Effector memory CD8-positive, alpha-beta T cell (primary cell): Measurements from ENCODE around the gene SLC26A5.

Experiments used
- ATAC-seq: fragments of 150-1000 bp; cut with Tn5 transposase; replicated peaks from 2 replicates; pipeline ENCODE4 v1.10.0; 2021; ENCODE audit warnings: mild to moderate bottlenecking, moderate library complexity
- DNase-seq, 3 experiments: peaks; one replicate each; pipeline ENCODE4 v3.0.0; 2021
- H3K27ac Mint-ChIP-seq, 2 donors: one replicate each; pipeline ENCODE4 v1.8.0; 2022; ENCODE audit warnings: mild to moderate bottlenecking in 2 of 2, mixed read lengths in 2 of 2, moderate library complexity in 2 of 2
- H3K27me3 Mint-ChIP-seq, 2 donors: one replicate each; pipeline ENCODE4 v1.8.0; 2022; ENCODE audit warnings: mixed read lengths in 2 of 2
- H3K36me3 Mint-ChIP-seq: one replicate; pipeline ENCODE4 v1.8.0; 2022; ENCODE audit warnings: mild to moderate bottlenecking, moderate library complexity, mixed read lengths; ENCODE audit not compliant: insufficient read depth
- H3K4me1 Mint-ChIP-seq, 2 donors: one replicate each; pipeline ENCODE4 v1.8.0; 2022; ENCODE audit warnings: low read depth in 2 of 2, mixed read lengths in 2 of 2
- H3K4me3 Mint-ChIP-seq, 2 donors: one replicate each; pipeline ENCODE4 v1.8.0; 2022; ENCODE audit warnings: mild to moderate bottlenecking in 2 of 2, mixed read lengths in 2 of 2, moderate library complexity in 2 of 2
- H3K9me3 Mint-ChIP-seq, 2 donors: one replicate each; pipeline ENCODE4 v1.8.0; 2022; ENCODE audit warnings: mixed read lengths in 2 of 2

Gene SLC26A5

GRCh38 chr7:103391976-103392375 lies 54.0 kb downstream of the SLC26A5 start:
- DNase-seq: no peak

GRCh38 chr7:103391150-103391549 lies 54.9 kb downstream of the SLC26A5 start:
- H3K27me3 Mint-ChIP-seq: peaks cover 28 to 56% of the 10 kb centered on the region in 2 donors
- H3K4me3 Mint-ChIP-seq: no peak overlapping the region
- no peaks in the 10 kb centered on the region for H3K9me3 Mint-ChIP-seq
- DNase-seq (no peak), ATAC-seq (no peak)
- peaks cover 2% of the 10 kb centered on the region for H3K36me3 Mint-ChIP-seq
- H3K27ac Mint-ChIP-seq: no peak overlapping the region
- no peaks in the 10 kb centered on the region for H3K4me1 Mint-ChIP-seq

More at GRCh38 chr7:103391976-103392375, 54.0 kb downstream of the SLC26A5 start:
- H3K4me1 Mint-ChIP-seq: no peaks in the 10 kb centered on the region
- no peak overlapping the region for H3K27ac Mint-ChIP-seq
- H3K27me3 Mint-ChIP-seq: peaks cover 34 to 56% of the 10 kb centered on the region in 2 donors
- H3K4me3 Mint-ChIP-seq: no peak overlapping the region
- no peak for ATAC-seq
- peaks cover 2% of the 10 kb centered on the region for H3K36me3 Mint-ChIP-seq
- H3K9me3 Mint-ChIP-seq: no peaks in the 10 kb centered on the region

- ATAC-seq (no peak), DNase-seq (no peak)
- Mint-ChIP-seq H3K9me3 (no peaks in the 10 kb centered on the region), H3K27me3 (peaks cover 22 to 41% of the 10 kb centered on the region in 2 donors), H3K27ac (no peak overlapping the region), H3K4me3 (no peak overlapping the region), H3K4me1 (no peaks in the 10 kb centered on the region), H3K36me3 (peaks cover 2% of the 10 kb centered on the region)
Measured at GRCh38 chr7:103389263-103389662, 56.7 kb downstream of the SLC26A5 start.

DNA sequence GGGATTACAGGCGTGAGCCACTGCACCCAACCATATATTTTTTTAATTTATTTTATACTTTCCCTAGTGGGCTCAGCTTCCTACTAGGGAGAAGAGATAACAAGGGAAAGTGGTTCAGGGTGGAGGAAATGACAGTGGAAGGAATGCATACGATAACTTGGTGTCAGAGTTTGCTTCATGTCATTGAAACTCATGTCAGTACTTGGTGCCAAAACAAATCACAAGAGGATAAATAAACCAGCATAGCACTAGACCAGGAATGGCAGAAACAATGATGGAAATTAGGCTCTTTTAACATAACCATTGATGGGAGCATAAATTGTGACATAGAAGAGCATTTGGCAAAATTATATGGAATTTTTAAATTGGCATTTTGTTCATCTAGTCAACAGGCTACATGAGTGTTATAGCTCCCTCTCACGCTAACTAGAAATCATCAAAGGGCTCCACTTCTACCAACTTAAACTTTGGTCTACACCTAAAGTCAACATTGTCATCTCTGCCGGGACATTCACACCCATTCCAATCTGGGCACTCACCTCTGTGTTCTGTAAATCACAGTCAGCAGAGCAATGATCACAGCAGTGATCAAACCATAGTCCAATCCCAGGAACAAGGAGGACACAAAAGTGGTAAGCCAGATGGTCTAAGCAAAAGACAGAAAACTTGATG lies 57.4 kb downstream of the SLC26A5 start:
- Mint-ChIP-seq H3K4me1 (no peaks in the 10 kb centered on the region), H3K9me3 (no peaks in the 10 kb centered on the region), H3K27me3 (peaks cover 22 to 41% of the 10 kb centered on the region in 2 donors), H3K4me3 (no peak overlapping the region), H3K27ac (no peak overlapping the region), H3K36me3 (peaks cover 2% of the 10 kb centered on the region)
- DNase-seq: no peak
- no peak for ATAC-seq

DNA sequence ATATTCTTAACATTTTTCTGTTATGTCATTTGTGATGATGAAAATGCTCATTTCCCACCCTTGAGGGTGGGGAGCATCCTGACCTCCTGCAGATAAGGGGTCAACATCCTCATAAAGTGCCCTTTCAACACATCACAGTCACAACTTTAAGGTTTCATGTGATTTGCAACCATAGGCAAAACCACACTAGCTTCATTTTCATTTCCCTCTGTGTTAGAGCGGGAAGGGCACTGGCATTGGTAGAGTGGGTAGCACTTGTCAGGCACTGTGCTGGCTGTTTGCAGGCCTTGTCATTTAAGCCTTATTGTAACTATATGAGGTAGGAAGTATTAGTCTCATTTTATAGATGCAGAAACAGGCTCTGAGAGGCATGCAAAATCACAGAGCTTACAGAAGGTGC lies 58.8 kb downstream of the SLC26A5 start:
- Mint-ChIP-seq H3K9me3 (no peaks in the 10 kb centered on the region), H3K27ac (no peak overlapping the region), H3K27me3 (peaks cover 22 to 32% of the 10 kb centered on the region in 2 donors), H3K4me3 (no peak overlapping the region), H3K4me1 (no peaks in the 10 kb centered on the region), H3K36me3 (peaks cover 2% of the 10 kb centered on the region)
- no peak for ATAC-seq
- DNase-seq: no peak

GRCh38 chr7:103382032-103382402 lies 64.0 kb downstream of the SLC26A5 start:
- ATAC-seq (no peak), DNase-seq (no peak)
- Mint-ChIP-seq H3K27me3 (peaks cover 0 to 11% of the 10 kb centered on the region in 2 donors), H3K36me3 (no peaks in the 10 kb centered on the region), H3K27ac (no peak overlapping the region), H3K9me3 (no peaks in the 10 kb centered on the region), H3K4me3 (no peak overlapping the region), H3K4me1 (no peaks in the 10 kb centered on the region)

DNA sequence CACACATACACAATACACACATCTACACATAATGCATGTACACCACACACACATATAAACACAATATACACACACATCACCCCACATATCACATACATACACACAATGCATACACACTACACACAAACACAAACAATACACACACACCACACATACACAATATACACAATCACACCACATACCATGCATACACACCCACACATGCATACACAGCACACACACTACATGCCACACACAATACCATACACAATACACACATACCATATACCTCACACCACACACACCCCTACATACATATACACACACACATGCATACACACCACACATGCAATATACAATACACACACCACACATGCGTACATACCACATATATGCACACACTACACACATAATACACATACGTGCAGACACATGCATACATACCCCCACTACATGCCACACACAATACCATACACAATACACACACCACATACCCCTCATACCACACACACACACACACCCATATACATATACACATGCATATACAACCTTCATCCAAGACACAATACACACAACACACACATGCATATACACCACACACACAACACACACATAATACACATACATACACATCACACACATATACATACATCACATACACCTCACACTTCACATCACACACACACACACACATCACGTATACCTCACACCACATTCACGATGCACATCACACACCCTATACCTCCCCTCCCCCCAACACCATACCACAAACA lies 64.6 kb downstream of the SLC26A5 start:
- no peaks in the 10 kb centered on the region for H3K9me3 Mint-ChIP-seq
- ATAC-seq (no peak), DNase-seq (no peak)
- H3K27ac Mint-ChIP-seq: no peak overlapping the region
- no peaks in the 10 kb centered on the region for H3K4me1 Mint-ChIP-seq
- H3K27me3 Mint-ChIP-seq: peaks cover 0 to 11% of the 10 kb centered on the region in 2 donors
- H3K4me3 Mint-ChIP-seq: no peak overlapping the region
- no peaks in the 10 kb centered on the region for H3K36me3 Mint-ChIP-seq

GRCh38 chr7:103380395-103381191 lies 65.4 kb downstream of the SLC26A5 start:
- Mint-ChIP-seq H3K4me1 (no peaks in the 10 kb centered on the region), H3K4me3 (no peak overlapping the region), H3K9me3 (no peaks in the 10 kb centered on the region), H3K36me3 (no peaks in the 10 kb centered on the region), H3K27me3 (peaks cover 0 to 11% of the 10 kb centered on the region in 2 donors), H3K27ac (no peak overlapping the region)
- DNase-seq (no peak), ATAC-seq (no peak)

- H3K4me1 Mint-ChIP-seq: no peaks in the 10 kb centered on the region
- no peak for ATAC-seq
Measured at GRCh38 chr7:103379270-103379975, 66.6 kb downstream of the SLC26A5 start.

GRCh38 chr7:103373866-103374643 lies 72.0 kb downstream of the SLC26A5 start:
- ATAC-seq (no peak), DNase-seq (no peak)
- no peak overlapping the region for H3K4me3 Mint-ChIP-seq
- peaks cover 10% of the 10 kb centered on the region for H3K36me3 Mint-ChIP-seq
- H3K9me3 Mint-ChIP-seq: no peaks in the 10 kb centered on the region
- H3K27me3 Mint-ChIP-seq: peaks cover 0 to 7% of the 10 kb centered on the region in 2 donors
- no peak overlapping the region for H3K27ac Mint-ChIP-seq
- no peaks in the 10 kb centered on the region for H3K4me1 Mint-ChIP-seq

More at GRCh38 chr7:103379270-103379975, 66.6 kb downstream of the SLC26A5 start:
- Mint-ChIP-seq H3K4me3 (no peak overlapping the region), H3K36me3 (no peaks in the 10 kb centered on the region), H3K27ac (no peak overlapping the region), H3K27me3 (peaks cover 0 to 11% of the 10 kb centered on the region in 2 donors), H3K9me3 (no peaks in the 10 kb centered on the region)
- no peak for DNase-seq

- peaks cover 57% of the 10 kb centered on the region for H3K36me3 Mint-ChIP-seq
- ATAC-seq (no peak), DNase-seq (no peak)
- H3K27me3 Mint-ChIP-seq: no peaks in the 10 kb centered on the region
- H3K4me1 Mint-ChIP-seq: no peaks in the 10 kb centered on the region
- H3K27ac Mint-ChIP-seq: no peak overlapping the region
- no peak overlapping the region for H3K4me3 Mint-ChIP-seq
- no peaks in the 10 kb centered on the region for H3K9me3 Mint-ChIP-seq
Measured at GRCh38 chr7:103369432-103369831, 76.6 kb downstream of the SLC26A5 start.

GRCh38 chr7:103349805-103350204 lies 96.2 kb downstream of the SLC26A5 start:
- H3K27ac Mint-ChIP-seq: peak overlapping the region; percentile 95 to 99

More at GRCh38 chr7:103349805-103350204, 96.2 kb downstream of the SLC26A5 start:
- Mint-ChIP-seq H3K9me3 (no peaks in the 10 kb centered on the region), H3K36me3 (peaks cover 35% of the 10 kb centered on the region), H3K4me1 (peaks cover 32 to 49% of the 10 kb centered on the region in 2 donors), H3K4me3 (peak overlapping the region; percentile 91 to 97), H3K27me3 (no peaks in the 10 kb centered on the region)
- no peak for ATAC-seq
- DNase-seq: no peak
